ENCODE results near the gene ZNF778.

- no peak for TF ChIP-seq CTCF (IDR thresholded peaks at IDR 0.05)
- TF ChIP-seq ZNF263 (CRISPR knock-in tag; IDR thresholded peaks at IDR 0.05; ENCODE audit: low read depth) = no peak
- no peak for TF ChIP-seq USF2 (CRISPR knock-in tag; IDR thresholded peaks at IDR 0.05)
- no peak for TF ChIP-seq ELF4 (CRISPR knock-in tag; IDR thresholded peaks at IDR 0.05; ENCODE audit: low read depth)
- TF ChIP-seq ZNF281 (CRISPR knock-in tag; IDR thresholded peaks at IDR 0.05) = no peak
- TF ChIP-seq PRDM15 (CRISPR knock-in tag; IDR thresholded peaks at IDR 0.05) = no peak
- TF ChIP-seq CREB1 (CRISPR knock-in tag; IDR thresholded peaks at IDR 0.05) = no peak
- no peak for TF ChIP-seq TCF7 (CRISPR knock-in tag; IDR thresholded peaks at IDR 0.05; ENCODE audit: low read depth)
- TF ChIP-seq NR1H2 (CRISPR knock-in tag; IDR thresholded peaks at IDR 0.05) = no peak
- no peak for TF ChIP-seq ATF3 (CRISPR knock-in tag; conservative IDR thresholded peaks at IDR 0.05)
- TF ChIP-seq ATF1 (CRISPR knock-in tag; IDR thresholded peaks at IDR 0.05) = no peak
- TF ChIP-seq TEAD1 (CRISPR knock-in tag; IDR thresholded peaks at IDR 0.05) = no peak
Measured at GRCh38 chr16:89257757-89258465, 40.4 kb downstream of the ZNF778 start.
